Esophagus squamous epithelium (tissue), 5 donors: ENCODE measurements around the gene TMEM126B. TPM values are rescaled to one million over a fixed set of nuclear protein-coding genes. Genes with fewer than 3 reads are reported as not detected.

Experiments used
- DNase-seq: peaks from one replicate; lab custom pipeline; 2025; lab: John Stamatoyannopoulos, UW
- H3K27ac ChIP-seq, 4 donors: fragments of 200-600 bp; sonication (generic); one replicate each; pipeline ENCODE4 v1.5.1; 2016 to 2019; ENCODE audit warnings: mild to moderate bottlenecking in 1 of 4
- H3K27me3 ChIP-seq, 4 donors: fragments of 200-600 bp; sonication (generic); 1 replicate in 3 of 4; 2 replicates in 1 of 4; pipeline versions ENCODE4 v1.5.1 to v1.6.0; 2017 to 2021; ENCODE audit warnings: antibody characterized with exemption in 1 of 4
- H3K36me3 ChIP-seq, 3 donors: fragments of 200-600 bp; sonication (generic); one replicate each; pipeline ENCODE4 v1.5.1; 2016 to 2019
- H3K4me1 ChIP-seq, 3 donors: fragments of 200-600 bp; sonication (generic); one replicate each; pipeline ENCODE4 v1.5.1; 2017 to 2019
- H3K4me3 ChIP-seq, 4 donors: fragments of 200-600 bp; sonication (generic); 1 replicate in 3 of 4; 2 replicates in 1 of 4; pipeline ENCODE4 v1.5.1; 2016 to 2019; ENCODE audit warnings: mild to moderate bottlenecking in 2 of 4, moderate library complexity in 1 of 4
- H3K9me3 ChIP-seq, 3 donors: fragments of 200-600 bp; sonication (generic); one replicate each; pipeline ENCODE4 v1.5.1; 2016 to 2019
- CTCF ChIP-seq, 6 experiments: fragments of 450-650 bp in 4 of 6; fragments of 200-600 bp in 2 of 6; sonication (generic) in 2 of 6; IDR thresholded peaks; one replicate each; pipeline ENCODE4 v1.5.1; 2016 to 2019; ENCODE audit warnings: antibody characterized with exemption in 6 of 6, mild to moderate bottlenecking in 4 of 6, moderate library complexity in 4 of 6
- POLR2A ChIP-seq, 4 donors: fragments of 450-650 bp; IDR thresholded peaks; one replicate each; pipeline ENCODE4 v1.6.1; 2017; ENCODE audit warnings: antibody characterized with exemption in 4 of 4, mild to moderate bottlenecking in 4 of 4, moderate library complexity in 3 of 4
- WGBS, 2 donors: methylation state at CpG; one replicate each; pipeline ENCODE4 v1.1.5; 2018; 5-methylcytosine and 5-hydroxymethylcytosine counted together
- intact Hi-C: fragments of 100-400 bp; cut with DNase I; formaldehyde crosslinking; loops from one replicate; pipeline ENCODE4 v1.15.0; 2022
- total RNA-seq, 4 donors: library from RNA; depleted of rRNA; stranded (reverse); fragments of >200 nt; gene quantifications; one replicate each; pipeline ENCODE4 v1.1.0, GENCODE V29; 2016
- donor health status: DM: yes; HTN: yes; CAD: no.

The TMEM126B gene
- total RNA-seq, 4 donors from 2014 or later, result 13.6 to 43.0 (median 38.7) TPM

- 59 to 66% methylated on average over 10 to 13 of the region's 13 CpGs for WGBS, 2 donors
Measured at GRCh38 chr11:85685820-85686459, 57.5 kb downstream of the TMEM126B start, which contains the start of gene CCDC89. TSS of gene CCDC89 (minus strand) at chr11:85686195. CDS start at chr11:85686130, 65 bp downstream.

More at GRCh38 chr11:85685820-85686459, 57.5 kb downstream of the TMEM126B start, which contains the start of gene CCDC89:
- Histone ChIP-seq H3K27me3 (no peaks in the 10 kb centered on the region), H3K27ac (peak within 1 kb of the TSS; percentile 9 to 77 (median 60)), H3K4me3 (peak within 1 kb of the TSS in 3 of 4 donors; percentile 21 to 60 (median 28)), H3K9me3 (no peaks in the 10 kb centered on the region), H3K36me3 (no peaks in the 10 kb centered on the region), H3K4me1 (peaks cover 0 to 36% (median 13%) of the 10 kb centered on the region in 3 donors)
- TF ChIP-seq POLR2A (IDR thresholded peaks at IDR 0.05), result no peak
- TF ChIP-seq CTCF (IDR thresholded peaks at IDR 0.05), result no peak
- DNase-seq, result peak; percentile 10
- intact Hi-C loops, result no loop called here

Other genes starting within 250 kb of the TMEM126B start
- 10 to 100 TPM in 3 of 4 donors, 1 to 10 TPM in 1; 2.9 to 27.7 (median 12.6) TPM for gene DLG2, start 1.2 kb upstream of the TMEM126B start, total RNA-seq
- gene TMEM126A, start 19.4 kb downstream of the TMEM126B start, total RNA-seq, result 10 to 100 TPM in 3 of 4 donors, 1 to 10 TPM in 1; 6.8 to 38.3 (median 25.7) TPM
- 10 to 100 TPM; 14.8 to 67.3 (median 27.6) TPM for gene CREBZF, start 36.5 kb downstream of the TMEM126B start, total RNA-seq
- 1 to 10 TPM in 2 of 4 donors, under 1 TPM in 1, not detected in 1; 0.18 to 2.1 (median 1.1) TPM for gene CCDC89, start 57.6 kb downstream of the TMEM126B start, total RNA-seq
- 10 to 100 TPM in 1 of 4 donors, 1 to 10 TPM in 3; 8.8 to 16.0 (median 9.2) TPM for gene SYTL2, start 182.5 kb downstream of the TMEM126B start, total RNA-seq
- not detected for gene CCDC83, start 226.8 kb downstream of the TMEM126B start, total RNA-seq